Left forelimb (tissue), 1 donor: ENCODE data around the gene AOPEP.
A peak's percentile ranks its signal among the peaks of the same experiment; 100 is the strongest.

Source experiments
- DNase-seq: peaks from one replicate; pipeline ENCODE4 v3.0.0-alpha.2; 2018; ENCODE audit warnings: low spot score

The AOPEP gene

DNA sequence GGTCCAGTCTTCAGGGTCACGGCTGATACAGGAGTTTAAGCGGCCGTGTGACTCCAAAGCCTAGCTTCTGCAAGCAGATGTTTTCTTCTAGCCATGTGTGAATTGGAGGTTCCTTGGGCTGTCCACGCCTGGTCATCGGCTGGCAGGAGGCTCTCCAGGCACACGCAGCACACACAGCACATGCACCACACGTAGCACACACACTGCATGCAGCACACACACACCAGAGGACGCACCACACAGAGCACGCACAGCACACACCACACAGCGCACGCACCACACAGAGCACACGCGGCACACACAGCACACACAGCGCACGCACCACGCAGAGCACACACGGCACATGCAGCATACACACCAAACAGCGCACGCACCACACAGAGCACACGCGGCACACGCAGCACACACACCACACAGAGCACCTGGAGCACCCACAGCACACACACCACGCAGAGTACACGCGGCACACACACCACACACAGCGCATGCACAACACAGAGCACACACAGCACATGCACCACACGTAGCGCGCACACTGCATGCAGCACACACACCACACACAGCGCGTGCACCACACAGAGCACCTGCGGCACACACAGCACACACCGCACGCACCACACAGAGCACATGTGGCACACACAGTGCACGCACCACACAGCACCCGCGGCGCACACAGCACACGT lies 356.7 kb downstream of the AOPEP start:
- DNase-seq = no peak

- peak; percentile 58 for DNase-seq
These were observed 357.9 kb downstream of the AOPEP start for GRCh38 chr9:95084254-95084934.

DNA sequence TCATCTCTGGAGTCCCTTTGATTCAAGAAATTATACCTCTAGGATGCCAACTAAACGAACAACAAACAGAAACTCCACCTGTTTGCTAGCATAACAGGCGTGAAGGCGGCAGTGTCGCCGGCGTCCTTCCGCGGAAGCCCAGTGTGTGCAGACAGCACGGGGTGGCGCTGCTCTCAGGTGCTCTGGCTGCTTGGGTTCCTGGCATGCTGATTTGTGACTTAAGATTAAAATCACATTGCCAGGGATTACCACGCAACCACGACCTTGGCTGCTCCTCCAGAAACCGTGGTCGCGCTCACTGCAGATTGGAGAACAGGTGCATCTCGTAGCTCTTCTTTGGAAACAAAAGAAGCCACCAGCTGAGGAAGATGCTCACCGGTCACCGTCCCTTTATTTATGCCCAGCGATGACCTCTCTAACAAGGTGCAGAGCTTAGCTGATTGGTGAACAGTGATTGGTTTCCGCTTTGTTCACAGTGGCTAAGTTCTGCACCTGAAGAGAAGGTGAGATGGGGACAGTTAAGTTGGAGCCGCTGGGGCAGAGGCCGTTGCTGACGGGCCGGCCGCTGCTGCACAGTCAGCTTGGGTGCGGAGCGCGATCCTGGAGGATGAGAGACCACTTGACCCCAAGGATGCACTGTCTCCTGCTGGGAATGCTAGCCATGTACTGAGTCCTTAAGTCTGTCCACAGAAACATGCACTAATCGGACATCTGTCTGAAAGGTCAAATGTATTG lies 358.7 kb downstream of the AOPEP start:
- peak; percentile 53 for DNase-seq

DNA sequence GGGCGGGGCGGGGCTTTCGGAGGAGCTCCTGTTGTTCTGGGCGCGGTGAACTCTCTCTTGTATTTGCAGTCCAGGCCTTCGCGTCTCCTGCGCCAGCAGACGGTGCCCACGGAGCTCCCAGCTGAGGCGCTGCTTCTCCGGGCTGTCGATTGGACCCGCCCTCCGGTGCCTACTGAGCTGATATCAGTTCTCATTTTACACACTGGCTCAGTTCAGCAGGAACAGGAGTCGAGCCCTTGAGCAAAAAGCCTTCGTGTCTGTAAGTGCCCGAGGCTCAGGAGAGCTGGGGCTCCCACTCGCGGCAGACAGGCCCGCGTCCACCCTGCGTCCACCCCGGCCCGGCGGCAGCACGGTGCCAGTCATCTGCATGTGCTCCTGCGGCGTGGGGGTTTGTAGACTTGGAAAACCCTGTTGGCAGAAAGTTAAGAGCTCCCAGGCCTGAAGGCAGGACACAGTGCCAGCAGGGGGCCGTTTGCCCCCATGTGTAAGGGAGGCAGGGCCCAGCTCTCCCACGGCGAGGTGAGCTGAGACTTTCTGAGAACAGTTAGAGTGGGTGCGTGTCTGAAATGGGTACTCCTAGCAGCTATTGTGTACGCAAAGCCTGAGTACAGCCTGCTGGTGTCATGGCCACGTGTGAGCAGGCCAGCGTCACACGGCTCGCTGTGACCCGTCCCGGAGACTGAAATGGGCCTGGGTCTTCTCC lies 359.5 kb downstream of the AOPEP start:
- peak; percentile 55 for DNase-seq

- DNase-seq = no peak
These were observed 360.1 kb downstream of the AOPEP start for GRCh38 chr9:95086564-95086955.

DNA sequence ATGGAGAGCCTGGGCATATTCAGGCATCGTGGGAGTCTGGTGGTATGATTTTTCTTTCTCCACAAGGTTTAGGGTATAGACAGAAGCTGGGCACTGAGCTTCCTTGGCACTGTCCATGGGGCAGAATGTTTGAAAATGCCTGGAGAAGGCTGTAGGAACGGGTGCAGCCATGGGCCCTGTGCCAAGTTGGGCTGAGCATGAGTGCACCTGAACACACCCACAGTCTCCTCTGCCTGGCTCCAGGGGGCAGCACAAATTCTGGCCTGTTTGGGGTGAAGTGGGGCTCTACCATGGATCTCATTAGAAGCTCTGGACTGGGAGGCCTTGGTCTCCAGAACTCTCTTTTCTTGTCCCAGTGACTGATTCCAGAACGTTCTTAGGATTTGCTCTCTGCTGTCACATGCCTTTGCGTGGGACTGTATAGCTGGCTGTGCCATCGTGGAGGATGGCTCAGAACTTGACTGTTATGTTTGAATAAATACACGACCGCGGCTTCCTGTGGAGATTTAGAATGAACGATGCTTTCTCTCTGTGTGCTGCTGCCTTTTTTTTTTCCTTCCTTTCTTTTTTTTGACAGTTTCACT lies 361.3 kb downstream of the AOPEP start:
- no peak for DNase-seq

- no peak for DNase-seq
These were observed 362.1 kb downstream of the AOPEP start for GRCh38 chr9:95088421-95089161.

DNA sequence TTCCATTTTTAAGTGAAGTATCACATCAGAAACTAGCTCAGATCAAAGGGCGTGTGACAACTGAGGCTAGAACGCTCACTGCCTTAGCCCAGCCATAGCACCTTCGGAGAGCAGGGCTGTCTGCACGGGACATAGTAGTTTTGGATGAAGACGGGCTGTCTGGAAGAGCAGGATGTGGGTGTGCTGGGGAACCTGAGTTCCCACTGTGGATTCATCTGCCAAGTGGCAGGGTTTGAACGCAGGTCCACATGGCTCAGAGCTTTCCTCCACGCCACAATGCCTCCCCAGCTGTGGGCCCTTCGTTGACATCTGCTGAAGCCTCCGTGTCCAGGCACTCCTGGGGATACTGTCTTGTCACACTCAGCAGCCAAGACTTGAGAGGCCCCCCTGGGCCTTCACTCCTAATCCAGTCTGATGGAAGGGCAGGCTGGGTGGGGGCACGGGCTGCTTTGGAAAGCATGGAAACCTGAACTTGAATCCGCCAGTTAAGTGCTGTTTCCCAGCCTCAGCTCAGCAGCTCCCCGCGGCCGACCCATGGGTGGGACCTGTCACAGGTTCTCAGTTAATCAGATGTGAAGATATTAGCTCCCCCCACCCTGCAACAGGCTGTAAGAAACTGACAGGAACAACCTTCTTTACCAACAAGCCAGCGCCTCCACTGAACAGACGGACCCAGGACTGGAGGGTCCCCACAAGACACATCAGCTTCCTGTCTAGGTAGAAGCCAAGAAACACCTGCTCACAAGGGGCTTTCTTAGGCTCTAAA lies 362.9 kb downstream of the AOPEP start:
- no peak for DNase-seq

GRCh38 chr9:95090023-95090791 lies 363.7 kb downstream of the AOPEP start:
- no peak for DNase-seq

DNA sequence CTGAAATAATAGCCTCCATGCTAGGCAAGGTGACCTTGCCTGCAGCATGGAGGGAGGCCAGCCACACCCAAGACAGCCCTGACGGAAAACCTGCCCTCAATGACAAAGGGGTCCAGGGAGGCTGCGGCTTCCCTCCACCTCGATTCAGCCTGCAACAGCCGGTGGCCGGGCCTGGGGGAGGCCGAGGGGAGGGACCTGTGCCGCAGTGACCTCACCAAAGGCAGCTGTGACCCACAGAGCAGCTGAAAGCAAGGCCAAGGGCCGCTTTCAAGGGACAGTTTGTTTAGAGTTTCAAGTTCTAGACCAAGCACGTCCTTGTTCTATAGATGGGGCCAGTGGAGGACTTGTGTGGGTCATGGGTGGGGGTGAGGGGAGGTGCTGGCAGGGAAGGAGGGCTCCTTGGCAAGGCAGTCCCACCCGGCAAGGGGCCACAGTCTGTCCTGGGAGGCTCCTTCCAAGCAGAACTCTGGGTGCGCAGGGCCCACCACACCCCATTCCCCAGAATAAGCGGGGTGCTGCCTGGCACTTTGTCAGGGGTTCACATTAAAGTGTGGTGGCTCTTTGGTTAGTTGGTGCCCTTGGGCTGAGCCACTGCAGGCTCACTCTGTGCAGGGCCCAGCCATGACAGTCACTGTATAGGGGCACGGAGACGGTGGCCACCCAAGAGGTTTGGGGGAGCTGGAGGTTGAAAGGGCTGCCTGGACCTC lies 364.5 kb downstream of the AOPEP start:
- DNase-seq = no peak

GRCh38 chr9:95091601-95092261 lies 365.2 kb downstream of the AOPEP start:
- DNase-seq = no peak

DNA sequence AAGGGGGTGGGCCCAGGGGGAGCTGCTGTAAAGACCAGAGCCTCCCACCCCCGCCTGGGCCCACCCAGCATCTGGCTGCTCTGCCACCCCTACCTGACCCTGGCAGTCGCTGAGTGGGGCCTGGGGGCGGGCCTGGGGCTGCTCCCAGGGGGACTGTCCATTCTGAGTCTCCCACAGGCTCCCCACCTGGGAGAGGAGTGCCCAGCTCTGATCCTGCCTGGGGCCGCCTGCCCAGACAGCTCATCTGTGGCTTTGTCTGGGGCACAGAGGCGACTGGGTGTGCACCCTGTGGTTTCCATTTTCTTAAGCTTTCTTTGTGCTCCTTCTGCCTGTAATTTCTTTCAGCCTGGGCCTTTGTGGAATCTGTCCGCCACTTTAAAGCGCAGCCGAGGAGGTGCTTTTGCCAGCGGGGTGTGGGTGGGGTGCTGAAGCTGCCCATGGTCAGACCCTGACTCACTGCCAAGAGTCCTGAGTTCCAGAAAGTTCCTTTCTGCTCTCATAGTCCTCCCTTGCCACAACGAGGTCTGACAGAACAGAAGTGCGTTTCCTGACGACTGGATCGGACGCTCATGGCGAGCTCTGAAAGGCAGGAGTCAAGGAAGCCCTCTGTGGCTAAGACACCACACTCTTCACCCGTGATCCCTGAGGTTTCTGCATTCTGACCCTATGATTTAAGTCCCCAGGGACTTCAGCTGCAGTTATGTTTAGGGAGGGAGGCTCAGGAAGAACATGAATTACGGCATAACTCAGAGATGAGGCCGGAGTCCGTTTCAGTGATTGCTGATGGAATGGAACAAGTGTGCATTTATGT lies 366.0 kb downstream of the AOPEP start:
- DNase-seq = no peak

DNA sequence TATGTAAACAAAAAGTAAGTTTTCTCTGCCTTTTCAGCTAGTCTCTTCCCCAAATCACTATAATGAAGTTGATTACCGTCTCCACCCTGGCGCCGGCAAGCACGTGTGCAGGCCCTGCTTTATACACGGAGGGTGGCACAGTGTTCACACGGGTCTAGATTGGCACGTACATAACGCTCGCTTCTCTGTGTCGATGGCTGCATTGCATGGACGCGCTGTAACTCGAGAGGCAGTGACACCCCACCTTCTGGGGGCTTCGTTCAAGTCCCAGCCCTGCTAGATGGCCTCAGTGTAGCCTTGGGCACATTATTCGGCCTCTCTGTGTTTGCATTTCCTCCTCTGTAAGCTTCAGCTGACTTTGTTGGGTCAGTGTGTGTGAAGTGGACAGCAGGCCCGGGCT lies 367.1 kb downstream of the AOPEP start:
- DNase-seq = no peak

DNA sequence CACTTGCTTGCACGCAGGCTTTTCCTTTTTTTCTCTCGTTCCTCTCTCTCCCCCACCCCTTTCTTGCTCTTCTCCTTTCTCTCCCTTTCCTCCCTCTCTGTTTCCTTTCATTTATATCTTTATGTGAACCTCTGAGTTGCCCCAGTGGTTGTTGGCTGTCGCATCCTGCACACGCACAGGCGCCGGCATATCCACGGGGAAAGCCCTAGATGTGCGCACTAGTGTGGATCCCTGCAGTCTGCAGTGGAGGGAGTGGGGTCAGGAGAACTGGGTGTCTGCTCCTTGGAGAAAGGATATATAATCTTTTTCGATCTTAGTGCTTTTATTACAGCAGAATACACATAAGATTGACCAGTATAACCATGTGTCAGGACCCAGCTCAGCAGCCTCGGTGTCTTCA lies 367.5 kb downstream of the AOPEP start:
- DNase-seq = no peak

- DNase-seq = no peak
These were observed 369.3 kb downstream of the AOPEP start for GRCh38 chr9:95095641-95096355.

- DNase-seq = no peak
These were observed 369.9 kb downstream of the AOPEP start for GRCh38 chr9:95096381-95096780.

- no peak for DNase-seq
These were observed 370.3 kb downstream of the AOPEP start for GRCh38 chr9:95096807-95097206.
